Neural cell (in vitro differentiated cells): ENCODE data around the gene UVRAG. TPM values are rescaled to one million over a fixed set of nuclear protein-coding genes. Genes with fewer than 3 reads are reported as not detected.

ENCODE experiments used
- H2AFZ ChIP-seq: fragments of 200-600, 300-800 bp; sonication (generic), shearing (Covaris generic); 2 replicates; pipeline ENCODE4 v1.6.0; 2014; ENCODE audit warnings: low read depth, mild to moderate bottlenecking, antibody characterized with exemption, low read length, moderate library complexity
- H3F3A ChIP-seq: fragments of 200-600 bp; shearing (Covaris generic); 2 replicates; pipeline ENCODE4 v1.6.1; 2016; ENCODE audit warnings: mild to moderate bottlenecking, moderate library complexity, mixed read lengths, antibody characterized with exemption, low read length; ENCODE audit not compliant: insufficient read depth, poor library complexity, severe bottlenecking
- H3K27ac ChIP-seq: fragments of 200-600, 300-800 bp; sonication (generic), shearing (Covaris generic); 2 replicates; pipeline ENCODE4 v1.5.1; 2014; ENCODE audit warnings: mild to moderate bottlenecking, low read length, moderate library complexity
- H3K27me3 ChIP-seq: fragments of 300-800, 200-600 bp; sonication (generic), shearing (Covaris generic); 2 replicates; pipeline ENCODE4 v1.6.0; 2014; ENCODE audit warnings: mild to moderate bottlenecking, low read depth, low read length, moderate library complexity; ENCODE audit not compliant: insufficient read depth
- H3K36me3 ChIP-seq: fragments of 300-800, 200-600 bp; sonication (generic), shearing (Covaris generic); 2 replicates; pipeline ENCODE4 v1.5.1; 2014; ENCODE audit warnings: mild to moderate bottlenecking, antibody characterized with exemption, low read length, moderate library complexity; ENCODE audit not compliant: insufficient read depth
- H3K4me2 ChIP-seq: fragments of 300-800, 200-600 bp; sonication (generic), shearing (Covaris generic); 2 replicates; pipeline ENCODE4 v1.6.0; 2014; ENCODE audit warnings: mild to moderate bottlenecking, low read length
- H3K4me3 ChIP-seq: fragments of 300-800, 200-600 bp; sonication (generic), shearing (Covaris generic); 2 replicates; pipeline ENCODE4 v1.5.1; 2014; ENCODE audit warnings: mild to moderate bottlenecking, low read length, moderate library complexity
- H3K79me2 ChIP-seq: fragments of 200-600 bp; shearing (Covaris generic); replicated peaks from 2 replicates; pipeline ENCODE4 v1.6.0; 2014; ENCODE audit warnings: mild to moderate bottlenecking, low read length, moderate library complexity; ENCODE audit not compliant: insufficient read depth
- H3K9ac ChIP-seq: fragments of 300-800, 200-600 bp; sonication (generic), shearing (Covaris generic); 2 replicates; pipeline ENCODE4 v1.6.1; 2016; ENCODE audit warnings: mild to moderate bottlenecking, low read length, mixed read lengths
- H3K9me2 ChIP-seq: fragments of 200-600 bp; shearing (Covaris generic); 2 replicates; pipeline ENCODE4 v1.6.1; 2016; ENCODE audit warnings: mild to moderate bottlenecking, low read length, mixed read lengths; ENCODE audit not compliant: insufficient read depth
- H3K9me3 ChIP-seq: fragments of 200-600, 300-800 bp; sonication (generic), shearing (Covaris generic); 2 replicates; pipeline ENCODE4 v1.6.1; 2016; ENCODE audit warnings: mild to moderate bottlenecking, mixed run types, low read length, moderate library complexity, mixed read lengths
- H4K20me1 ChIP-seq: fragments of 200-600 bp; shearing (Covaris generic); 2 replicates; pipeline ENCODE4 v1.6.1; 2016; ENCODE audit warnings: mild to moderate bottlenecking, mixed run types; ENCODE audit not compliant: insufficient read depth
- EP300 ChIP-seq: fragments of 450-650 bp; conservative IDR thresholded peaks from 2 replicates; pipeline ENCODE4 v1.6.1; 2014; ENCODE audit warnings: antibody characterized with exemption, mild to moderate bottlenecking, moderate library complexity; ENCODE audit not compliant: poor library complexity, severe bottlenecking
- EZH2 ChIP-seq: fragments of 200-600, 300-800 bp; shearing (Covaris generic), sonication (generic); IDR thresholded peaks from 2 replicates; pipeline ENCODE4 v1.6.1; 2014; ENCODE audit warnings: antibody characterized with exemption, low read length, borderline replicate concordance, mild to moderate bottlenecking; ENCODE audit not compliant: insufficient read depth, poor library complexity, severe bottlenecking
- MXI1 ChIP-seq: fragments of 450-650 bp; conservative IDR thresholded peaks from 2 replicates; pipeline ENCODE4 v1.6.1; 2014; ENCODE audit warnings: antibody characterized with exemption, mild to moderate bottlenecking; ENCODE audit not compliant: poor library complexity, severe bottlenecking
- POLR2AphosphoS5 ChIP-seq: IDR thresholded peaks from 2 replicates; pipeline ENCODE4 v1.6.1; 2012
- RAD21 ChIP-seq: fragments of 450-650 bp; conservative IDR thresholded peaks from 2 replicates; pipeline ENCODE4 v1.6.1; 2014; ENCODE audit warnings: antibody characterized with exemption, mild to moderate bottlenecking, moderate library complexity
- SMC3 ChIP-seq: fragments of 450-650 bp; conservative IDR thresholded peaks from 2 replicates; pipeline ENCODE4 v1.6.1; 2014; ENCODE audit warnings: antibody characterized with exemption, mild to moderate bottlenecking, moderate library complexity; ENCODE audit not compliant: poor library complexity
- TAF1 ChIP-seq: IDR thresholded peaks from 2 replicates; pipeline ENCODE4 v1.6.1; 2012; ENCODE audit warnings: low read depth
- polyA plus RNA-seq: library from polyadenylated mRNA; depleted of rRNA; stranded (reverse); fragments of >200 nt; gene quantifications from 2 replicates; pipeline ENCODE4 v1.2.3, GENCODE V29; 2014
- TF ChIP-seq, protein P1 (sequence below): fragments of 450-650 bp; IDR thresholded peaks from 2 replicates; pipeline ENCODE4 v1.5.1; 2014; ENCODE audit warnings: antibody characterized with exemption, mild to moderate bottlenecking, moderate library complexity; ENCODE audit not compliant: poor library complexity, severe bottlenecking
- TF ChIP-seq, protein P2 (sequence below): IDR thresholded peaks from 2 replicates; pipeline ENCODE4 v1.6.1; 2012; ENCODE audit warnings: borderline replicate concordance

UVRAG gene
- polyA plus RNA-seq, 1 donor from 2014 or later, result 31.6 TPM

DNA sequence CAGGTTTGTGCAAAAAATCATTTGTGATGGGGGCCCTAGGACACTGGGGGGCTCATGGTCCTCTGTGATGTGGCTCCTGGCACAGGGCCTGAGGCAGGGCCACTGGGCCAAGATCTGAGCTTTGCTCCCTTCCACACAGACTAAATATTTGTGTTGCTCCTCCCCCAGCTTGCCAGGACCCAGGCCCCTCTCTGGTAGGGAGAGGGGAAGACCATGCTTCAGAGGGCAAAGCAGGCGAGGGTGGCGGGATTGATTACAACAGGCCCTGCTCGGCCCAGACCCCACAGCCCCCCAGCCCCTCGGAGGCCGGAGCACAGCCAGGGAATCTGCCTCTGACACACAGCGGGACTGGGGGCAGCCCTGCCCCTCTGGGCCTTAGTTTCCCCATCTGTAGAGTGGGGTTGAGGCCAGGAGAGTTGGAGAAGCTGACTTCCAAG, 362.3 kb downstream of the UVRAG start:
- no peaks in the 10 kb centered on the region for H3K9me2 ChIP-seq
- no peaks in the 10 kb centered on the region for H3K9me3 ChIP-seq
- no peaks in the 10 kb centered on the region for H3F3A ChIP-seq
- no peak overlapping the region for H3K27ac ChIP-seq
- H2AFZ ChIP-seq, result no peak overlapping the region
- no peak for TF ChIP-seq TAF1
- TF ChIP-seq POLR2AphosphoS5, result no peak
- no peak for TF ChIP-seq SMC3
- TF ChIP-seq MXI1, result no peak
- TF ChIP-seq, protein P1, sequence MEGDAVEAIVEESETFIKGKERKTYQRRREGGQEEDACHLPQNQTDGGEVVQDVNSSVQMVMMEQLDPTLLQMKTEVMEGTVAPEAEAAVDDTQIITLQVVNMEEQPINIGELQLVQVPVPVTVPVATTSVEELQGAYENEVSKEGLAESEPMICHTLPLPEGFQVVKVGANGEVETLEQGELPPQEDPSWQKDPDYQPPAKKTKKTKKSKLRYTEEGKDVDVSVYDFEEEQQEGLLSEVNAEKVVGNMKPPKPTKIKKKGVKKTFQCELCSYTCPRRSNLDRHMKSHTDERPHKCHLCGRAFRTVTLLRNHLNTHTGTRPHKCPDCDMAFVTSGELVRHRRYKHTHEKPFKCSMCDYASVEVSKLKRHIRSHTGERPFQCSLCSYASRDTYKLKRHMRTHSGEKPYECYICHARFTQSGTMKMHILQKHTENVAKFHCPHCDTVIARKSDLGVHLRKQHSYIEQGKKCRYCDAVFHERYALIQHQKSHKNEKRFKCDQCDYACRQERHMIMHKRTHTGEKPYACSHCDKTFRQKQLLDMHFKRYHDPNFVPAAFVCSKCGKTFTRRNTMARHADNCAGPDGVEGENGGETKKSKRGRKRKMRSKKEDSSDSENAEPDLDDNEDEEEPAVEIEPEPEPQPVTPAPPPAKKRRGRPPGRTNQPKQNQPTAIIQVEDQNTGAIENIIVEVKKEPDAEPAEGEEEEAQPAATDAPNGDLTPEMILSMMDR, result no peak
- no peak for TF ChIP-seq RAD21
- TF ChIP-seq, protein P2, sequence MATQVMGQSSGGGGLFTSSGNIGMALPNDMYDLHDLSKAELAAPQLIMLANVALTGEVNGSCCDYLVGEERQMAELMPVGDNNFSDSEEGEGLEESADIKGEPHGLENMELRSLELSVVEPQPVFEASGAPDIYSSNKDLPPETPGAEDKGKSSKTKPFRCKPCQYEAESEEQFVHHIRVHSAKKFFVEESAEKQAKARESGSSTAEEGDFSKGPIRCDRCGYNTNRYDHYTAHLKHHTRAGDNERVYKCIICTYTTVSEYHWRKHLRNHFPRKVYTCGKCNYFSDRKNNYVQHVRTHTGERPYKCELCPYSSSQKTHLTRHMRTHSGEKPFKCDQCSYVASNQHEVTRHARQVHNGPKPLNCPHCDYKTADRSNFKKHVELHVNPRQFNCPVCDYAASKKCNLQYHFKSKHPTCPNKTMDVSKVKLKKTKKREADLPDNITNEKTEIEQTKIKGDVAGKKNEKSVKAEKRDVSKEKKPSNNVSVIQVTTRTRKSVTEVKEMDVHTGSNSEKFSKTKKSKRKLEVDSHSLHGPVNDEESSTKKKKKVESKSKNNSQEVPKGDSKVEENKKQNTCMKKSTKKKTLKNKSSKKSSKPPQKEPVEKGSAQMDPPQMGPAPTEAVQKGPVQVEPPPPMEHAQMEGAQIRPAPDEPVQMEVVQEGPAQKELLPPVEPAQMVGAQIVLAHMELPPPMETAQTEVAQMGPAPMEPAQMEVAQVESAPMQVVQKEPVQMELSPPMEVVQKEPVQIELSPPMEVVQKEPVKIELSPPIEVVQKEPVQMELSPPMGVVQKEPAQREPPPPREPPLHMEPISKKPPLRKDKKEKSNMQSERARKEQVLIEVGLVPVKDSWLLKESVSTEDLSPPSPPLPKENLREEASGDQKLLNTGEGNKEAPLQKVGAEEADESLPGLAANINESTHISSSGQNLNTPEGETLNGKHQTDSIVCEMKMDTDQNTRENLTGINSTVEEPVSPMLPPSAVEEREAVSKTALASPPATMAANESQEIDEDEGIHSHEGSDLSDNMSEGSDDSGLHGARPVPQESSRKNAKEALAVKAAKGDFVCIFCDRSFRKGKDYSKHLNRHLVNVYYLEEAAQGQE, result no peak
- TF ChIP-seq EZH2, result no peak
- TF ChIP-seq EP300, result no peak
- H3K27me3 ChIP-seq, result no peaks in the 10 kb centered on the region
- no peaks in the 10 kb centered on the region for H3K36me3 ChIP-seq
- no peak overlapping the region for H3K9ac ChIP-seq
- no peaks in the 10 kb centered on the region for H4K20me1 ChIP-seq
- H3K4me2 ChIP-seq, result no peak overlapping the region
- H3K4me3 ChIP-seq, result no peak overlapping the region
- no peaks in the 10 kb centered on the region for H3K79me2 ChIP-seq

DNA sequence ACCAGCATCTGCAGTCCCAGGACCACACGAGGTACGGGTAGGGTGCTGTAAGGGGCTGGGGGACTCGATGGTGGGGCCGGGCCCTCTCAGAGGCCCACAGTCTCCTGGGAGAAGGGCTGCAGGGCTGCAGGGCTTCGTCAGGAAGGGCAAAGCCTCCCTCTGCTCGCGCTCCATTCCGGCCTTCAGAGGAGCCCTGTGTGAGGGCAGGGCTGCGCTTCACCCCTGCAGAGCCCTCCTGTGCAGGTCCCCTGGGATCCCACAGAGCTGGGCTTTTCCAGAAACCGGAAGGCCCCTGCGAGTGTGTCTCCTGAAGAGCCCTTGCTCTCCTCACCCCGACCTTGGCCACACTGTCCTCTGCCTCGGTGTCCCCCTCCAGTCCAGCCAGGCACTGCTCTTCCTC, 364.1 kb downstream of the UVRAG start:
- no peak overlapping the region for H3K4me2 ChIP-seq
- no peak overlapping the region for H2AFZ ChIP-seq
- H3K4me3 ChIP-seq, result no peak overlapping the region
- H3K9me3 ChIP-seq, result no peaks in the 10 kb centered on the region
- no peaks in the 10 kb centered on the region for H3F3A ChIP-seq
- no peak overlapping the region for H3K9ac ChIP-seq
- no peaks in the 10 kb centered on the region for H3K9me2 ChIP-seq
- TF ChIP-seq TAF1, result no peak
- no peak for TF ChIP-seq MXI1
- TF ChIP-seq, protein P2, result no peak
- TF ChIP-seq EP300, result no peak
- TF ChIP-seq RAD21, result no peak
- no peak for TF ChIP-seq POLR2AphosphoS5
- TF ChIP-seq EZH2, result no peak
- TF ChIP-seq, protein P1, result no peak
- TF ChIP-seq SMC3, result no peak
- no peak overlapping the region for H3K27ac ChIP-seq
- H3K36me3 ChIP-seq, result no peaks in the 10 kb centered on the region
- no peaks in the 10 kb centered on the region for H3K27me3 ChIP-seq
- no peaks in the 10 kb centered on the region for H4K20me1 ChIP-seq
- no peaks in the 10 kb centered on the region for H3K79me2 ChIP-seq
